Lower leg skin (tissue), 4 donors: ENCODE data around the gene HDAC1. TPM values are rescaled to one million over a fixed set of nuclear protein-coding genes. Genes with fewer than 3 reads are reported as not detected.

Experiments
- DNase-seq, 2 donors: peaks; one replicate each; pipeline ENCODE4 v3.0.0-alpha.2; 2019; ENCODE audit warnings: low spot score in 2 of 2
- H3K4me3 ChIP-seq: fragments of 200-600 bp; sonication (generic); 2 replicates; pipeline ENCODE4 v1.5.1; 2017; ENCODE audit warnings: mild to moderate bottlenecking, low read depth; ENCODE audit not compliant: poor library complexity, severe bottlenecking
- CTCF ChIP-seq, 3 donors: fragments of 450-650 bp; IDR thresholded peaks; one replicate each; pipeline ENCODE4 v1.5.1; 2016; ENCODE audit warnings: antibody characterized with exemption in 3 of 3, mild to moderate bottlenecking in 3 of 3, moderate library complexity in 2 of 3
- POLR2A ChIP-seq, 2 donors: fragments of 450-650 bp; IDR thresholded peaks; one replicate each; pipeline ENCODE4 v1.6.1; 2016 to 2017; ENCODE audit warnings: antibody characterized with exemption in 2 of 2, mild to moderate bottlenecking in 1 of 2, moderate library complexity in 1 of 2
- WGBS, 2 donors: methylation state at CpG; one replicate each; pipeline ENCODE4 v1.1.5; 2018; 5-methylcytosine and 5-hydroxymethylcytosine counted together
- intact Hi-C: fragments of 100-400 bp; cut with DNase I; formaldehyde crosslinking; loops from one replicate; pipeline ENCODE4 v1.15.0; 2023; ENCODE audit warnings: low total_unique reads
- total RNA-seq, 4 donors: library from RNA; depleted of rRNA; stranded (reverse); fragments of >200 nt; gene quantifications; one replicate each; pipeline ENCODE4 v1.1.0, GENCODE V29; 2016

The HDAC1 gene
- total RNA-seq, 4 donors from 2014 or later: 45.7 to 53.9 (median 47.9) TPM

- WGBS, 2 donors: 69 to 71% methylated on average over 5 of the region's 5 CpGs
- H3K4me3 ChIP-seq: no peak overlapping the region
- intact Hi-C loops: no loop called here
- TF ChIP-seq POLR2A (IDR thresholded peaks at IDR 0.05): no peak
- no peak for TF ChIP-seq CTCF (IDR thresholded peaks at IDR 0.05)
- no peak for DNase-seq
These were observed 47.6 kb downstream of the HDAC1 start for GRCh38 chr1:32339363-32339978.

- intact Hi-C loops: no loop called here
- TF ChIP-seq CTCF (IDR thresholded peaks at IDR 0.05) (no peak), POLR2A (IDR thresholded peaks at IDR 0.05) (no peak)
- DNase-seq: no peak
- no peak overlapping the region for H3K4me3 ChIP-seq
- WGBS, 2 donors: 91 to 94% methylated on average over 10 to 11 of the region's 11 CpGs
These were observed 49.4 kb downstream of the HDAC1 start for GRCh38 chr1:32341186-32341757.

GRCh38 chr1:32341971-32342370, 50.1 kb downstream of the HDAC1 start:
- DNase-seq: no peak
- H3K4me3 ChIP-seq: no peak overlapping the region
- TF ChIP-seq POLR2A (IDR thresholded peaks at IDR 0.05): no peak
- TF ChIP-seq CTCF (IDR thresholded peaks at IDR 0.05): no peak
- intact Hi-C loops: no loop called here
- WGBS, 2 donors: 48 to 51% methylated on average over 5 of the region's 5 CpGs

- no peak for DNase-seq
- intact Hi-C loops: no loop called here
- 92 to 93% methylated on average over 10 of the region's 10 CpGs for WGBS, 2 donors
- TF ChIP-seq POLR2A (IDR thresholded peaks at IDR 0.05): no peak
- TF ChIP-seq CTCF (IDR thresholded peaks at IDR 0.05): no peak
- H3K4me3 ChIP-seq: no peak overlapping the region
These were observed 50.8 kb downstream of the HDAC1 start for GRCh38 chr1:32342704-32343103.

- intact Hi-C loops: no loop called here
- 51 to 65% methylated on average over 8 of the region's 8 CpGs for WGBS, 2 donors
- H3K4me3 ChIP-seq: no peak overlapping the region
- TF ChIP-seq CTCF (IDR thresholded peaks at IDR 0.05) (no peak), POLR2A (IDR thresholded peaks at IDR 0.05) (no peak)
- no peak for DNase-seq
These were observed 53.5 kb downstream of the HDAC1 start for GRCh38 chr1:32345289-32345827.
